Inflammatory macrophage treated with lipopolysaccharide for 1 hour (primary cell): Measurements from ENCODE around the gene SUDS3.

Experiments used
- DNase-seq, 2 donors: peaks; one replicate each; pipeline ENCODE4 v3.0.0-alpha.2; 2020 to 2022

The SUDS3 gene

DNA sequence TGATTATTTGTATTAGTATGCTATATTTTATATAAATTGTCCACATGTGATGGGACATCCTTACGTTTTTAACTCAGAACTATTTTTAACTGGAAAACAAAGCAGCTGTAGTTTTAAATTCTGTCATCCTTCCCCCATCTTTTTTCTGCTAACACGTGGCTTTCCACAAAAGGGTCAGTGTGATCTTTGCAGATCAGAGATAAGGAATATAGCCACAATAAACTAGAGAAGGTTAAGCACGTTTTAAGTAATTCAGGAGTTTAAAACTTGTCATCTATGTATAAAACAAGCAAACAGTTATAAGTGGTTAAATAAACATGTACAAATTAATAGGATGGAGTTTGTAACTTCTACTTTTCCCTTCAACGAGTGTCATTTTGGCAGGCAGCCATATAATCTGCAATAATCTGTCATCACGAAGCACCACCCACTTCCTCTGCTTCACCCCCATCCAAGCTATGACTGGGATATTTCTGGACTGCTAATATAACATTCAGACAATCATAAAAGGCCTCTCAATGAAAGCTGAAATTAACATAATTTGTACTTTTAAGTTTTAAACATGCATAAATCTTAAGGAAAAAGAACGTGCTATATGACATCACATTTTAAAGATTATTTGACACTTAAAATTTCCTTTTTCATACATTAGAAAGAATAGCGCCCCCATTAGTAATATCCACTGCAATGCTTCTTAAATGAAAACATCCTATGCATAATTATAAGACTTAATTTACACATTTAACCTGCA, 18.9 kb upstream of the SUDS3 start:
- DNase-seq = peak; percentile 83 to 93

DNA sequence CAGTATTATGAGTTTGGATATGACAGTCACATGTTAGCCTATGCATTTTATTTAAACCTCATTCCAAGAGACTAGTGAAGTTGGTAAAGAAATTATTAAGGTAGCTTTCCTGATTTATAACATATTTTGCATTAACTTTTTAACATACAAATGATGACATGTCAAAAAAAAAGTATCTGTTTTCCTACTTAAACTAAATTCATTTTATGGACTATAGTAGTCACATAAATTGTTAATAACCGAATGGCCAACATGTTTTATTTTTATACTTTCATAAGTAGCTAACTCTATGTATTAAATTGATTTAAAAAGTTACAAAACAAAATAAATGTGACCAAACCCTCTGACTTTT, 18.4 kb upstream of the SUDS3 start:
- DNase-seq = no peak

DNA sequence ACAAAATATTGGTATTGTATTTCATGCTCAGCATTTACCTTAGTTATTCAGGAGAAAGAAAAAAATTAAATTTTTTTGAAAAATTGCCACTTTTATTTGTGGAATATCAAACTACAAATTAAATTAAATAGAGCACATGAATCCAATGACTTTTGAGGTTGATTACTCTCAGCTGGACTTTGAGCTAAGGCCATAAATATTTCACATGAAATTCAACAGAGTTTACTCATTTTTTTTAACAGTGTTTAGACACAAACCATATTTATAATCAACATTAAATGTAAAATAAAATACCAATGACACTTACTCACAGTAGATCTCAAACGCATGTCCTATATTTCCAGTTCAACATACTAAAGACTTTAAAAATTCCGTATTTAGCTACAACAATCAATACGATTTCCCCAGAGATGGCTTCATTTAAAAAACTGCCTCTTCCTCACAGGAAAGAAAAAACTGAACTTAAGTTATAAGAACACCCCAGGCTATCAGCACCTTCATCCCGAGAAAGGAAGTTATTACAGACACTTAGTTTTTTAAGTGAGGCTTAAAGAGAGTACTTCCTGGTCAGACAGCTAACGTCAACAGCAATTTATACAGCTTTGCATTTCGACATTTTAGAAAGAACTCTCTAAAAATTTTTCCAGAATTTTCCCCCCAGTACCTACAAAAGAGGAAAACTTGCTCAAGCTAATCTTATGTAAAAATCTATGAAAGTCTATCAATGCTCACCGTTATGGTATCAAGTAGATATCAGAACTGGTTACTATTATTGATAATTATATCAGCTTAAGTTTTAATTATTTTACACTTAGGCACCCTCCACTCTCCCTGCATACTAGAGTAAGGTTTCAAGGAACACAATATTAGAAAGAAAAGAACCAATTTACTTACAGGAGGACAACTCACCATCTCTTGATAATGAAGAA, 17.5 kb upstream of the SUDS3 start:
- DNase-seq = peak; percentile 86 to 88

GRCh38 chr12:118359541-118359915, 16.8 kb upstream of the SUDS3 start:
- DNase-seq = no peak

DNA sequence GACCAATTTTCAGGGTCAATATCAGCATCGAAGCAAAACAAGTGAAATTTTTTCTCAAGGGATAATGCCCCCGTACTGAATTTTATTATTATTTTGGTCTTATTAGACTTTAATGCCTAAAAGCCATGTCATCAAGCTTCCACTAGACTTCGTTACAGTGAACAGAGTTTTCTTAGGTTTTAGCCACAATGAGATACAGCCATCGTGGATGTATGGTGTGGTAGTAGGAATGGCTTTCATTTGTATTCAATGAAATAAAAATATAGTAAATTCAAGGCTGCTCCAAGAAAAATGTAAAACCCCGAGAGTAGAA, 15.3 kb upstream of the SUDS3 start:
- no peak for DNase-seq

DNA sequence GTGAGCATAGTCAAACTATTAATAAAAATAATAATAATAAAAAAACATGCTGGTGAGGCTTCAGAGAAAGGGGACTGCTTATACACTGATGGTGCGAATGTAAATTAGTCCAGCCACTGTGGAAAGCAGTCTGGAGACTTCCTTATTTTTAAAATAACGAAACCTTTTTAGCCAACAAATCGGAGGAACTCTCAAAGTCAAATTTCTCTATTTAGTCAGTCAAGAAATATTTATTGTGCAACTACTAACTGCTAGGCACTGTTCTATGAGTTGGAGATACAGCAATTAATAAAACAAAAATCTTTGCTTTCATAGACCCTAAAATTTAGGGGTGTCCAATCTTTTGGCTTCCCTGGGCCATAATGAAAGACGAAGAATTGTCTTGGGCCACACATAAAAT, 14.5 kb upstream of the SUDS3 start:
- DNase-seq = peak; percentile 75 to 83

GRCh38 chr12:118368821-118369220, 7.5 kb upstream of the SUDS3 start:
- DNase-seq = no peak

GRCh38 chr12:118370601-118371000, 5.8 kb upstream of the SUDS3 start:
- no peak for DNase-seq

DNA sequence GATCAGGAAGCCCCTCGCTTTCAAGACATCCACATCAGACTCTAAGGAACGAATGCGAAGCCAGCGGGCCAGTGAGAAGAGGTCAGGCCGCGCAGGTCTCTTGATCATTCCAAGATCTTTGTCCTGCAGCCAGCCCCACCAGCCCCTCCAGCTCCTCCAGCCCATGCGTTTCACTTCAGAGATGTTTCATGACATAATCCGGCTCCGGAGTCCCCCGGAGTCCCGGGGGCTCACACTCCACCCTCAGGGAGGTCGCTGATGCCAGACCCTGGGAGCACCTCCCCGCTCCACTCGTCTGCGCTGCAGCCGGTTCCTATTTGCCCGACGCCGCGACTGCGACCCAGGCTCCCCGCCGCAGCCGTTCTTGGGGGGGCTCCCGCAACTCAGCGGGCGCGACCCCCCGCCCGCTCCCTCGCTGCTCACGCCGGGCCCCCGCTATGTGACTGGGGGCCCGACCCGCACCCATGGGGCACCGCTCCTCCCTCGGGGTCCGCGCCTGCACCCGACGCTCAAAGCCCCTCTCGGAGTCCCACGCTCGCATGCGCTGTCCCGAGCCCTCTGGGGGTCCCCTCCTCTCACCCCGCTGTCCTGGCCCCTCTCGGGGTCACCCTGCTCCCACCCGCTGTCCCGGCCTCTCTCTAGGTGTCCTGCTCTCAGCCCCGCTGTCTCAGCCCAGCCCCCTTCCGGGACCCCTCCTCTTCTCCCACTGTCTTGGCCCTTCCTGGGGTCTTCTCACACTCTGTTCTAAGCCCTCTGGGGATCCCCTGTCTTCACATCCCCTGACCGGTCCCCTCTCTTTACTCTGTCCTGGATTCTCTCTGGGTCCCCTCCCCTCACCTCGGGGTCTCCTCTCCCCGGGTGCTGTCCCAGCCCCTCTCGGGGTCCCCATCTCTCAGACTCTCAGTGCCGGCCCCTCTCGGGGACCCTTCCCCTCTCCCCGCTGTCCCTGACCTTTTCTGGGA, 4.8 kb upstream of the SUDS3 start:
- no peak for DNase-seq

GRCh38 chr12:118372541-118373495, 3.5 kb upstream of the SUDS3 start, which contains the start of gene TAOK3:
Gene TAOK3, minus strand, starts transcription at chr12:118372907. Its CDS starts 117,340 bp downstream, at chr12:118255567.
- DNase-seq = peak; percentile 98 to 99

DNA sequence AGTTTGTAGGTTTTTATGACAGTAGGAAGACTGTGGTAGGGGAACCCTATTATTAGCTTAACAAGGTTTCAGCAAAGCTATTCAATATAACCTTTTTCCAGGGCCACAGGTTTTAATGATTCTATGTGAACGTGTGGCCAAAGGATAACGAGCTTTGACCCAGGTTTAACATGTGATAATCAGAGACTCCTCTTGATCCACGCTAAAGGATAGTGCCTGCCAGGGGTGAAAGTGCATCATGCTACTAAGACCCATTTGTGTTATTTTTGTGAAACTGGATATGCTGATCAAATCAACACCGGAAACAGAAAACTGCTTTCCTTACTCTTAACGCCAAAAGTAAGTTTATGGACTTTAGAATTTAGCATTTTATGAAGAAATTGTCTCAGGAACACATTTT, 2.7 kb upstream of the SUDS3 start:
- no peak for DNase-seq

- DNase-seq = no peak
These were observed 2.1 kb upstream of the SUDS3 start for GRCh38 chr12:118374126-118374725.

DNA sequence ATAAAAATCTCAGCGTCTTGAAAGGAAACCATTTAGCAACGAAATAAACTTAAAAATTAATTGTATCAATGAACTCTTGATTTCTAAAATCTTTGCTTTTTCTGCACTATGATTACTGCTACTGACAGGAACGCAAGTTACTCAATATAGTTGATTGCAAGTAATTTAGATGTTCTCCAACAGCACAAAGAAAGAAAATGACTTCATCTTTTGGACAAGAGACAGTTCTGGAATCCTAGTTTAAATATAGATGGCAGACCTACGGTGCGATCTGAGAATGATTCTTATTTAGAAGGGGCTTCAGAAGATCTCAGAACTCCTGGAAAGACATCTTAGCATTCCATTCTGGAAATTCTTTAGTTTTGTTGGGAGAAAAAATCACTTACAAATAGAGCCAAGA, 1.4 kb upstream of the SUDS3 start:
- no peak for DNase-seq

DNA sequence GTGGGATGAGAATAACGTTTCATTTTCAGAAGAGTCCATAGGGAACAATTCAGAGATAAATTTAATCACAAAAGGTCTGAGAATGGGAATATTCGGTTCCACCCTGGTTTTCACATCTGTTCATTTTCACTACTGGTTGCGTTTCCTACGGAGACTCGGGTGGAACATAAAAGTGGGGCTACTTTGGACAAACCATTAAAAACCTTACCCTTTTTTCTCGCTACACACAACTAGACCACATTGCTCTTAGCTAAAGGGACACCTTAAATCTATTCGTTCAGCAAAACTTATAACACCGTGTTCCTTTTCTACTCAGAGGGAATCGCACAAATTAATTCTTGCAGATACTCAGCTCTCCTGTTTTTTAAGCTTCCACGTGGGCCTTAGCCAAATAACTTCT, 1.0 kb upstream of the SUDS3 start:
- no peak for DNase-seq

DNA sequence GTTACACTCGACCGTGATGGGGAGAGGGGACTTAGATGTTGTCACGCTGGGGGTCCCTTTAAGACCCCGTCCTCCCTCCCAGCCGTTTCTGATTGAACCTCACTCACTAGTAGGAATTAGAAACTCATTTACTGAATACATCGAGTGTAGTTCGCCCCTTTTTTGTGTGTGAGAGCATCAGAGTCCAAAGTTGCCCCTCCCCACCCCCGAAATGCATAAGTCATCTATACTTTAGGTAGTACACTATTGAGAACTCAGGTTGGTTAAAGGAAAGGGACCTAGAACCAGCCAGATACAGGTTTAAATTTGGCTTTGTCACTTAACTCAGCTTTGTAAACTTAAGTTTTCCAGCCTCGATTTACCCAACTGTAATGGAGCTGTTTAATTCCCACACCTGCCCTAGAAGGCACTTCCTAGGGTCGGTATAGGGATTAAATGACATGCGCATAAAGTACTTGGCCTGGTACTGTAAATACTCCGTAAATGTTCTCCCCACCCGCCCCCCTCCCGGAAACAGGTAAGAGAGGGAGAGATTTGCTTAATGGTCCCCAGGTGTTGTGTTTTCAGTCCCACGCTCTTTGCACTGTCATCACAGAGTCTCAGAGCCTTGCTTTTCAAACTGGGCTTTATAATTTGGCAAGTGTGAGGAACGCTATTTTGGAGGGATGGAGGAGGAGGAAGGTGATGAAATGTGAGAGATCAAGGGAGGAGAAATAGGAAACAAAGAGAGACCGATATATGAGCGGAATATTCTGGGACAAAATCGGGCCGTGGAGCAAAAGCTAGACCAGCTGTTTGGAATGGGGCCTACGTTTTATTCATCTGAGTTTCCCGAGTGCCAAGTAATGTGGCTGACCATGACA, 897 bp downstream of the SUDS3 start:
- DNase-seq = no peak

DNA sequence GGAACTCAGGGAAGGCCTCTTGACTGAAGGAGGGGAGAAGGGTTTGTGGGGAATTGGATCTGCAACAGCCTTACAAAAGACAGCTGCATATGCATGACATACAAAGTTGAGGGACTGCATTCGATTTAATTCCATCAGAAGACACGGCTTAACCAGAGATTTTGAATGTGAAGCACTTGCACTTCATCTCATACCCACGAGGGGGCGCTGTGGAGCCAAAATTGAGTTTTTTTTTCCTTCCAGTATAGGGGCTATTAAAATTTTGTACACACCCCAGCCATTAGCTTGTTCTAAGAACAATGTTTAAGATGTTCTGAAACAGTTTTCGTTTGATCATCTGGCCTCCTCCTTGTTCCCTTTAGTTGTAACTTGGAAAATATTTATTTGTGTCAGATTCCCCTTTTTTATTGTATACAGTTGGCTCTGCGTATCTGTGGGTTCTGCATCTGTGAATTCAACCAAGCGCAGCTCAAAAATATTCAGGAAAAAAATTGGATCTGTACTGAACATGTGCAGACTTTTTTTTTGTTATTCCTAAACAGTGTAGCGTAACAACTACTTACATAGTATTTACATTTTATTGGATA, 1.6 kb downstream of the SUDS3 start:
- DNase-seq = peak; percentile 29 to 88

DNA sequence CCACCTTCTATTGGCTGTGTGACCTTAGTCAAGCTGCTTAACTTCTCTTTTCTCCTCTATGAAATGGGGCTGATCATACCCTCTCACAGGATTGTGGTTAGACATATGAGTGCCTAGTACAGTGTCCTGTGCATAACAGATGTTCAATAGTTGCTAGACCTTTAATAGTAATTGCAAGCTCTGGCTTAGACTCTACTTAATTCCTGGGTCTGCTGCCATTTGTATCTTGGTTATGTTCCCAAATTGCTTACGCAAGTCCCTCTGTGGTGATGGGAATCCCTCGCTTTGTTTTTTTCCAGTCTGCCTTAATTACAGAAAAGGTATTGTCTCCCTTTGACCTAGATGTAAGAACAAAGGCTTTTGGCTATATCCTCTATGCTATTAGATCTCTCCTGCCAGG, 15.1 kb downstream of the SUDS3 start:
- no peak for DNase-seq

DNA sequence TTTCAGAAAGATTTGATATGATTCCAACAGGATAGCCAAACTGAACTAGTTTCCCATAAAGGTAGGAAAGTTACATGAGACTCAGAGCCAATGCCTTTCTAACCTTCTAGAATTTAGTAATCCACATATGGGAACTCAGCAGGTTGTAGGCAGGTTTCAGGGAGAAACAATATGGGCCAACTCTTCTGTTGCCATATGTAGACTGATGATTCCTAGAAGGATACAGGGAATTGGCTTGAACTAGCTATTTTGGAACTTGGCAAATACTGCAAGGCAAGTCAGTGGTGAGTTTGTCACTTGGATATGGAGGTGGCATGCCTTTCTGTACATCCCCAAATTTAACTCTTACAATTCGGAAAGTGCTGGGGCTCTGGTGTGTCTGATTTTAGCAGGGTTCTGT, 15.5 kb downstream of the SUDS3 start:
- DNase-seq = no peak

DNA sequence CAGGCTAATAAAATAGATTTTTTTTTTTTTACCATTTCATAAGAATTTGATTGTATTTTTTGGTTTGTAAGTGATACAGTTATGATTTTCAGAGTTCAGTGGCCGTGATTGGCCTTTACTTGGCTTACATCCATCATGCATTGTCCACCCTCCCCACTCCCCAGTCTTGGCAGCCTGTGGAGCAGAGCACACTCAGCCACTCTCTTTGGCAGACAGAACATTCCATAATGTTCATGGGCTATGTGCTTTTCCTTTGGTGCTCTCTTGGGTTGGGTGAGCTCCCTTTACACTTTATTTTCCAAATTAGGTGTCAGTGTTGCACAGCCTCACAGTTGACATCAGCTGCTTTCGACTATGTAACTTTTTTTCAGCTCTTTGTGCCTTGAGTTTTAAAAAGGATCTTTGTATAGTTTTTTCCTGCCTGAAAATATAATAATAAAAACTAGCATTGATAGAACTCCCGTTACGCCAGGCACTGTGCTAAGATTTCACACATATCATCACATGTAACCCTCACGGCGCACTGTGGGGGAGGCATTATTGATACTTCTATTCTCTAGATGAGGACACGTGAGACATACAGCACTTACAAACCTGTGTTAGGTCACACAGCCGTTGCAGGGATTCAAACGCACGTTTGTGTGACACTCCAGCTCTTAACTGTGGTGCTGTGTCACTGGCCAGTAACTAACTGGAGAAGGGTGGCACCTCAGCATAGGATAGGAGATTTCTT, 21.5 kb downstream of the SUDS3 start:
- no peak for DNase-seq
